K562 (cell line): ENCODE results near the gene AIFM3. TPM values are rescaled to one million over a fixed set of nuclear protein-coding genes. Genes with fewer than 3 reads are reported as not detected.
A peak's percentile ranks its signal among the peaks of the same experiment; 100 is the strongest.

Experiments used
- CUX1 ChIP-seq: fragments of 200-800 bp; sonication (Bioruptor generic); IDR thresholded peaks from 2 replicates; pipeline ENCODE4 v1.6.1; 2016; ENCODE audit warnings: missing genetic modification characterization, missing compliant biosample characterization
- EHMT2 ChIP-seq: fragments of 450-650 bp; IDR thresholded peaks from 2 replicates; pipeline ENCODE4 v1.6.1; 2018; ENCODE audit warnings: antibody characterized with exemption
- ELK1 ChIP-seq: sonication (generic); formaldehyde crosslinking; IDR thresholded peaks from 2 replicates; pipeline ENCODE4 v1.8.1; 2022; ENCODE audit warnings: missing genetic modification reagents
- EWSR1 ChIP-seq: fragments of 450-650 bp; IDR thresholded peaks from 2 replicates; pipeline ENCODE4 v1.6.1; 2018; ENCODE audit warnings: borderline replicate concordance, mild to moderate bottlenecking, low read depth, moderate library complexity; ENCODE audit not compliant: partially characterized antibody
- HEY1 ChIP-seq: fragments of 250-450 bp; sonication (Bioruptor Pico); IDR thresholded peaks from 2 replicates; pipeline ENCODE4 v1.5.0; 2020; ENCODE audit warnings: mild to moderate bottlenecking, moderate library complexity, borderline replicate concordance
- MXI1 ChIP-seq: IDR thresholded peaks from 2 replicates; pipeline ENCODE4 v1.6.1; 2011; ENCODE audit warnings: low read depth, mild to moderate bottlenecking, improper control_type of control experiment, low read length
- NFE2 ChIP-seq: IDR thresholded peaks from 2 replicates; pipeline ENCODE4 v1.6.1; 2014; ENCODE audit warnings: antibody characterized with exemption, low read depth
- RERE ChIP-seq: sonication (generic); formaldehyde crosslinking; IDR thresholded peaks from 2 replicates; pipeline ENCODE4 v1.8.0; 2023; ENCODE audit warnings: missing genetic modification reagents, mild to moderate bottlenecking, borderline replicate concordance
- ZBTB5 ChIP-seq: fragments of 450-650 bp; IDR thresholded peaks from 2 replicates; pipeline ENCODE4 v1.6.1; 2017; ENCODE audit warnings: antibody characterized with exemption
- ZNF41 ChIP-seq: fragments of 250-450 bp; sonication (Bioruptor Pico); conservative IDR thresholded peaks from 2 replicates; pipeline ENCODE4 v1.4.0; 2020; ENCODE audit warnings: mild to moderate bottlenecking
- polyA plus RNA-seq, 8 experiments: library from polyadenylated mRNA; depleted of rRNA in 4 of 8; stranded (reverse) in 5 of 8; unstranded in 3 of 8; fragments of >200 nt; fragmentation: Nextera tagmentation in 2 of 8; fragmentation: Illumina TruSeq in 1 of 8; extraction: Ambion mirVana in 2 of 8; extraction: Trizol in 1 of 8; gene quantifications; 2 replicates each; pipeline versions ENCODE4 v1.2.1 to v1.2.3, GENCODE V29; 2011 to 2014; ENCODE audit warnings: inconsistent platforms in 1 of 8, missing spikeins in 1 of 8
- total RNA-seq, 7 experiments: library from RNA; depleted of rRNA in 6 of 7; stranded (reverse); fragments of >200 nt in 6 of 7; fragmentation: Illumina TruSeq in 2 of 7; extraction: Trizol in 2 of 7; gene quantifications; 2 replicates each; pipeline versions ENCODE4 v1.2.1 to v1.2.3, GENCODE V29; 2011 to 2021; ENCODE audit warnings: low replicate concordance in 1 of 7

Gene AIFM3
- total and polyA plus RNA-seq, 9 of the 15 experiments (the other 6 are each of a cell fraction or from before 2014, with no cell fraction given) = 0.03 to 0.20 (median 0.07) TPM; not detected in 1

- TF ChIP-seq CUX1 (CRISPR knock-in tag) (no peak), EWSR1 (no peak), NFE2 (no peak), RERE (CRISPR knock-in tag) (0 out of 2 replicates have a peak, but pooled peaks have one; percentile 74), ZBTB5 (no peak), EHMT2 (no peak), ZNF41 (no peak), MXI1 (no peak), ELK1 (CRISPR knock-in tag) (no peak), HEY1 (CRISPR knock-in tag) (no peak)
These were observed 1.8 kb upstream of the AIFM3 start (continued) for GRCh38 chr22:20965104-20965887.
